ENCODE results near the gene NBEAL2.
A peak's percentile ranks its signal among the peaks of the same experiment; 100 is the strongest.

Gene NBEAL2

GRCh38 chr3:46946856-46947545, 32.5 kb upstream of the NBEAL2 start (continued):
- no peak for TF ChIP-seq ZNF114 (tag by site-specific recombination; IDR thresholded peaks at IDR 0.05)

GRCh38 chr3:46947546-46947901, 31.9 kb upstream of the NBEAL2 start:
- Histone ChIP-seq H3K27ac (ENCODE audit: extremely low read depth, low read depth, low read length) (no peak overlapping the region), H3K4me1 (ENCODE audit: control insufficient read depth, insufficient read depth, low read length) (peaks cover 8% of the 10 kb centered on the region)
- CTCF ChIA-PET = interaction anchor here (1.3 kb wide), 1 partner anchor 12 kb away, joined by 8 read pairs; no protein-coding TSS in a partner anchor

GRCh38 chr3:46947981-46948791, 31.3 kb upstream of the NBEAL2 start:
- ChIA-PET POLR2A (interaction anchor here (0.5 to 1.2 kb wide), 2 partner anchors 13 to 28 kb away, joined by 3 to 9 read pairs; no protein-coding TSS in a partner anchor), CTCF (interaction anchor here (1.1 to 1.3 kb wide), 2 partner anchors 12 kb away, joined by 3 to 8 read pairs; no protein-coding TSS in a partner anchor)
- H3K4me1 ChIP-seq (ENCODE audit: control insufficient read depth, insufficient read depth, low read length) = peaks cover 8% of the 10 kb centered on the region
- H3K36me3 ChIP-seq (ENCODE audit: control insufficient read depth in 2 of 2, insufficient read depth in 1 of 2, low read length in 2 of 2) = peaks cover 0 to 18% of the 10 kb centered on the region in 2 experiments; a peak in 1 of 3 replicates
- H3K9me3 ChIP-seq (ENCODE audit: control insufficient read depth, insufficient read depth, low read depth, low read length) = no peaks in the 10 kb centered on the region
- H3K27ac ChIP-seq (ENCODE audit: extremely low read depth, low read depth, low read length) = peak overlapping the region; percentile 5; the same call in 1 of the 2 replicates
- no peak overlapping the region for H3K4me3 ChIP-seq (ENCODE audit: low read depth, low read length)
- TF ChIP-seq ZNF350 (tag by site-specific recombination; IDR thresholded peaks at IDR 0.05) (no peak), OSR2 (tag by site-specific recombination; IDR thresholded peaks at IDR 0.05) (peak; percentile 89), KLF8 (tag by site-specific recombination; IDR thresholded peaks at IDR 0.05) (no peak), ZEB2 (tag by site-specific recombination; IDR thresholded peaks at IDR 0.05) (no peak), ZNF513 (tag by site-specific recombination; IDR thresholded peaks at IDR 0.05) (no peak), ZNF677 (tag by site-specific recombination; IDR thresholded peaks at IDR 0.05) (no peak), ZNF521 (tag by site-specific recombination; IDR thresholded peaks at IDR 0.05) (no peak), ZNF639 (tag by site-specific recombination; IDR thresholded peaks at IDR 0.05) (no peak), ZNF24 (tag by site-specific recombination; IDR thresholded peaks at IDR 0.05) (peak; percentile 78; the same call in 1 of the 2 replicates), ZNF561 (tag by site-specific recombination; IDR thresholded peaks at IDR 0.05; ENCODE audit: borderline replicate concordance) (no peak), PBX3 (CRISPR knock-in tag; IDR thresholded peaks at IDR 0.05) (no peak), GFI1B (tag by site-specific recombination; IDR thresholded peaks at IDR 0.05) (no peak), ZNF426 (tag by site-specific recombination; IDR thresholded peaks at IDR 0.05) (no peak), ZNF132 (tag by site-specific recombination; IDR thresholded peaks at IDR 0.05; ENCODE audit: borderline replicate concordance) (no peak), ZXDB (tag by site-specific recombination; IDR thresholded peaks at IDR 0.05) (0 out of 2 replicates have a peak, but pooled peaks have one; percentile 21), ZNF175 (tag by site-specific recombination; IDR thresholded peaks at IDR 0.05) (no peak), ZBTB26 (tag by site-specific recombination; optimal IDR thresholded peaks at IDR 0.05) (no peak), ZBTB11 (tag by site-specific recombination; conservative IDR thresholded peaks at IDR 0.05; ENCODE audit: low read depth) (no peak), YY1 (tag by site-specific recombination; IDR thresholded peaks at IDR 0.05) (no peak)

More at GRCh38 chr3:46947546-46947901, 31.9 kb upstream of the NBEAL2 start:
- POLR2A ChIA-PET = interaction anchor here (1.2 kb wide), 1 partner anchor 12 kb away, joined by 3 read pairs; no protein-coding TSS in a partner anchor
- no peaks in the 10 kb centered on the region for H3K9me3 ChIP-seq (ENCODE audit: control insufficient read depth, insufficient read depth, low read depth, low read length)
- no peak overlapping the region for H3K4me3 ChIP-seq (ENCODE audit: low read depth, low read length)
- TF ChIP-seq ZNF132 (tag by site-specific recombination; IDR thresholded peaks at IDR 0.05; ENCODE audit: borderline replicate concordance) (no peak), ZNF133 (tag by site-specific recombination; IDR thresholded peaks at IDR 0.05) (peak; percentile 51; the same call in 1 of the 2 replicates), ZNF830 (tag by site-specific recombination; IDR thresholded peaks at IDR 0.05; ENCODE audit: low read depth) (no peak), ZFP69B (tag by site-specific recombination; IDR thresholded peaks at IDR 0.05) (no peak), ZNF785 (tag by site-specific recombination; IDR thresholded peaks at IDR 0.05) (no peak), ZNF530 (tag by site-specific recombination; IDR thresholded peaks at IDR 0.05; ENCODE audit: low read depth) (no peak)
- peaks cover 0 to 21% of the 10 kb centered on the region in 2 experiments; a peak in 1 of 3 replicates for H3K36me3 ChIP-seq (ENCODE audit: control insufficient read depth in 2 of 2, insufficient read depth in 1 of 2, low read length in 2 of 2)

Measured in HEK293 (cell line).